Measurements from ENCODE around the gene NRG3.

DNA sequence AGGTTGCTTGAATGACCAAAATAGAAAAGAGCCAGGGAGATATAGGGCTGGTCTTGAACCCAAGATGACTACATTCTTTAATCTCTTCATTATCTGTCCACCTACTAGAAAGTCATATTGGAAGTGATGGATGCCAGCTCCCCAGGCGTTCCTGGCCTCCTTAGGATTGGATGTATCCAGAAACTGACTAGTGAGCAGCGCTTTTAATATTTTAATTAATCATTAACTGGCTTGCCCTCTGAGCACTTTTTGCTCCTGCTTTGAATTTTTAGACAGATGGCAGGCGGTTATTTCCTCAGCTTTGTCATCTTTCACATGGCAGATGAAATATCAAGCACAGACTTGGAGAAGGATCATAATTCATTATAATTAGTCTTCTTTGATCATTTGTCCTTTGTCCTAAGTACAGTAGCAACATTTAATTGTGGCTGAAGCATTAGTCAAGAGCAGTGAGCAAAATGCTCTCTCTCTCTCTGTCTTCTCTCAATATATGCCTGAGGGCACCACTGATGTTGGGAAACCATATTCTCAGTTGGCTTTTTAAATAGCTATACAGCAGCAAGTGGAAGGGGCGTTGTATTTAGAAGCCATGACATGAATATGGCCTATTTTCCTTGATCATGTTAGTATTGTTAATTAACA, 588.0 kb downstream of the NRG3 start:
- TF ChIP-seq POLR2A (IDR thresholded peaks at IDR 0.05; ENCODE audit: low read depth, low read length) (no peak), TAF1 (IDR thresholded peaks at IDR 0.05; ENCODE audit: low read depth, low read length) (no peak), POLR2AphosphoS5 (IDR thresholded peaks at IDR 0.05; ENCODE audit: low read depth, low read length) (no peak), PAX5 (IDR thresholded peaks at IDR 0.05; ENCODE audit: insufficient read depth, low read length, severe bottlenecking) (no peak), POU2F2 (IDR thresholded peaks at IDR 0.05; ENCODE audit: low read depth, low read length) (no peak), SPI1 (IDR thresholded peaks at IDR 0.05; ENCODE audit: low read depth, low read length) (no peak)

Measured in GM12891 (cell line).